HG02943 (cell line): ENCODE results near the gene PVALEF.

Experiments used
- ATAC-seq: cut with Tn5 transposase; IDR thresholded peaks from one replicate; pipeline ENCODE4 v1.9.1; 2021; ENCODE audit warnings: mild to moderate bottlenecking, low read depth, moderate library complexity; ENCODE audit not compliant: unreplicated experiment

PVALEF gene

GRCh38 chr17:81231766-81232581 lies 66.7 kb downstream of the PVALEF start:
- no peak for ATAC-seq
